ENCODE data around the gene CTXN1.

CTXN1 gene

GRCh38 chr19:7926727-7927604 lies 1.0 kb upstream of the CTXN1 start:
- peaks cover 17% of the 10 kb centered on the region for H3K4me1 ChIP-seq (ENCODE audit: control insufficient read depth, insufficient read depth, low read length)
- no peaks in the 10 kb centered on the region for H3K9me3 ChIP-seq (ENCODE audit: control insufficient read depth, insufficient read depth, low read depth, low read length)
- H3K36me3 ChIP-seq (ENCODE audit: control insufficient read depth in 2 of 2, insufficient read depth in 1 of 2, low read length in 2 of 2): peaks cover 6 to 42% of the 10 kb centered on the region in 2 experiments; a peak in 2 of 3 replicates
- POLR2A ChIA-PET: interaction anchor here (0.6 to 1.6 kb wide), 8 partner anchors 9 to 951 kb away, joined by 3 to 5 read pairs (median 4); partner anchors contain the start of gene TIMM44
- no peak overlapping the region for H3K4me3 ChIP-seq (ENCODE audit: low read depth, low read length)
- CTCF ChIA-PET: interaction anchor here (0.6 to 2.2 kb wide), 7 partner anchors 9 to 659 kb away, joined by 3 to 11 read pairs (median 3); partner anchors contain the start of gene TIMM44
- H3K27ac ChIP-seq (ENCODE audit: extremely low read depth, low read depth, low read length): no peak overlapping the region
- TF ChIP-seq ZNF473 (tag by site-specific recombination; IDR thresholded peaks at IDR 0.05): no peak
- TF ChIP-seq YY2 (tag by site-specific recombination; IDR thresholded peaks at IDR 0.05): no peak
- TF ChIP-seq ZNF341 (tag by site-specific recombination; IDR thresholded peaks at IDR 0.05; ENCODE audit: low read depth): no peak; the same call in none of the 2 replicates
- TF ChIP-seq RBAK (tag by site-specific recombination; IDR thresholded peaks at IDR 0.05): no peak
- no peak; the same call in 1 of the 2 replicates for TF ChIP-seq SP2 (tag by site-specific recombination; IDR thresholded peaks at IDR 0.05)
- no peak for TF ChIP-seq ZNF449 (tag by site-specific recombination; IDR thresholded peaks at IDR 0.05)
- no peak for TF ChIP-seq PATZ1 (tag by site-specific recombination; IDR thresholded peaks at IDR 0.05)
- peak; percentile 19; the same call in 1 of the 2 replicates for TF ChIP-seq GLIS1 (tag by site-specific recombination; IDR thresholded peaks at IDR 0.05)
- TF ChIP-seq ZNF785 (tag by site-specific recombination; IDR thresholded peaks at IDR 0.05): no peak
- TF ChIP-seq REST (tag by site-specific recombination; IDR thresholded peaks at IDR 0.05): no peak
- no peak for TF ChIP-seq ZNF391 (tag by site-specific recombination; IDR thresholded peaks at IDR 0.05; ENCODE audit: borderline replicate concordance, low read depth)
- TF ChIP-seq ZBTB6 (tag by site-specific recombination; IDR thresholded peaks at IDR 0.05): peak; percentile 85
- TF ChIP-seq ZNF280C (tag by site-specific recombination; IDR thresholded peaks at IDR 0.05): no peak
- TF ChIP-seq ZNF223 (tag by site-specific recombination; IDR thresholded peaks at IDR 0.05): peak; percentile 84; the same call in 1 of the 2 replicates
- 0 out of 2 replicates have a peak, but pooled peaks have one; percentile 21 for TF ChIP-seq HIC1 (tag by site-specific recombination; IDR thresholded peaks at IDR 0.05)
- no peak for TF ChIP-seq ZNF776 (tag by site-specific recombination; IDR thresholded peaks at IDR 0.05; ENCODE audit: borderline replicate concordance)
- TF ChIP-seq ZNF426 (tag by site-specific recombination; IDR thresholded peaks at IDR 0.05): no peak
- TF ChIP-seq ZNF600 (tag by site-specific recombination; IDR thresholded peaks at IDR 0.05): peak; percentile 88
- TF ChIP-seq ZNF558 (tag by site-specific recombination; IDR thresholded peaks at IDR 0.05): no peak
- no peak for TF ChIP-seq PRDM6 (tag by site-specific recombination; IDR thresholded peaks at IDR 0.05)
- no peak for TF ChIP-seq ZNF624 (tag by site-specific recombination; IDR thresholded peaks at IDR 0.05)
